Measurements from ENCODE around the gene PCLO.
"Not testable (repeated sequence)": the region's sequence is repeated elsewhere in the genome, so short reads cannot be mapped to it uniquely, and the experiment has no call there.

Gene PCLO

DNA sequence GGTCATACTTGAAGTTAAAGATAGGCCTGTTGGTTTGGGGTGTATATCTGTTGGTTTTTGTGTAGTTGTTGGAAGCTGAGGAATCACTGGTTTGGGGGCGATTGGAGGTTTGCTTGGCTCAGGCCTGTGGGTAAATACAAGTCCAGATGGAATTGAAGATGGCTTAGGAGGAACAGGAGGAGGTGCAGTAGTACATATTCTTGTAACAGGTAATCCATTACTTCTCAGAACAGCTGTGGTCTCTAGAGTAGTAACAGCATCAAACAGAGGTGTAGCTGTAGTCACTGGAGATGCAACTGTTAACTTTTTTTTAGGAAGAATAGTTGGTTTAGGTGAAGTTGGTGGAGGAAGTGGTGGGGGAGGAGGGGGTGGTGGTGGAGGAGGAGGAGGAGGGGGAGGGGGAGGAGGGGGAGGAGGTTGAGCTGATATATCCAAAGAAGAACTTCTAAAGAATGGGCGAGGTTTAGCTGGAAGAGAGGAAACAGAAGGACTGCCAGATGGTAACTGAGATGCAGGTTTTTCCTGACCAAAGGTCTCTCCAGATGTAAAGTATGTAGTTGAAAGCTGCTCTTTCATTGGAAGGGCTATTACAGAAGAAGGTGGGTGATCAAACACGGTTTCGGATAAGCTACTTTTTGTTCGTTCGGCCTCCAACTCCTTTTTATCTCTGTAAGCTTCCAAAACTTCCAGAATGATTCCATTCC is 209.2 kb downstream of the PCLO start:
- DNase-seq: no peak

DNA sequence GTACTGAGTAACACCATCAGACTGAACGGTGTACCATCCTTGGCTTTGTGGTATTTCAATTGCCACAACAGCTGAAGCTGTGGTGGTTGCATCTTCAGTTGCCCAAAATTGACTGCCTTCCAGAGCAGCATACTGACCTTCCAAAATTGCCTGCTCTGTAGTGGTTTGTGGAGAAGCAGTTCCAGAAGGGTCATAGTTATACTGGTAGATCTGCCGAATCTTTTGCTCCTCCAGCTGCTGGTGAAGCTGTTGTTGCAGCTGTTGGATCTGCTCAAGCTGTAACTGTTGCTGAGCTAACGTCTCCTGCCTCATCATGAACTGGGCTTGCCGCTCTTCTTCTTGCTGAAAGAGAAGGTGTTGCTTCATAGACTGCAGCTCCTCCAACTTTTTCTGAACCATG is 212.2 kb downstream of the PCLO start:
- DNase-seq: no peak

DNA sequence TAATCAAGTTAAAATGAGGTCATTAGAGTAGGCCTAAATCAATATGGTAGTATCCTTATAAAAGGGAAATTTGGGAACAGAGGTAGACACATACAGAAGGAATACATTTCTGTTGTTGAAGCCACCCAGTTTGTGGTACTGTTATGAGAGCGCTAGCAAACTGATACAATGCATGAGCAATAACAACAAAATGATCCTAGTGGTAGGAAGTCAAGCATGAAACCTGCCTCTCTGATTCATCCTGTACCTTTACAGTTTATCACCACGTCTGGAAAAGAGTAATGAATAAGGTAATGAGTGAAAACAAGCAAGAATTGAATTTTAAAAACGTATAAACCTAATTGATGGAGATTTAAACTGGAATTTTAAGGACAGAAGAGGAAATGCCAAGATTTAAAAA is 217.2 kb downstream of the PCLO start:
- DNase-seq: no peak

DNA sequence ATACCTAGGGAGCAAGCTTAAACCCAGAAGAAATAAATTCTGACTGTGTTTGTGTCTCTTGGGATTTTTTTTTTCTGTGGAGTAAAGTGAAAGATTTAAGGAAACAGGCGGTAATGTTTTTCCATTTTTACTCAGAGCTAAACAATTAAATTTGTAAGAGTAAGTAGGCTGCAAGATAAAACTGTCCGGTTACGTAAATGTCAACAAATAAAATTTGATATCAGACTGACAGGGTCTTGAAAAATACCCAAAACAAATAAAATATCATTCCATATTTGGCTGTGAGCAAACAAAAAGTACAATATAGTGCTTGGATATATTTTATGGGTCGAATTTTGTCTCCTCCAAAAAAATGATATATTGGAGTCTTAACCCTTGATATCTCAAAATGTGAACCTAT is 217.6 kb downstream of the PCLO start:
- DNase-seq: no peak

DNA sequence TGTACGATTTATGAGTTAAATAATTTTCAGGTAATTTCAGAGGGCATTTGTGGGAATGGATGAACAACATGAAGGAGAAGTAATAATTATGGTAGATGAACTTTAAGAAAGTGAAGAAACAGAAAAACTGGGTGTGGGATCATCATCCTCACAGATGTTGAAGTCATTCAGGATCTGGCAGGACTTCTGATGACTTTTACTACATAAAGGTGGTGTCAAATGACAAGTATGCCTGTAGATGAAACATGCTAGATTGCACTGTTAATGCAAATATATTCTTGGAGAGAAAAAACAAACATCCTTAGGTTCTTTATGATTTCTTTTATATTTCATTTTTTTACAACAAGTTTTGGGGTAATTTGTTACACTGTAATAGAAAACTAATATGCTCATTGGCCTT is 230.2 kb downstream of the PCLO start:
- DNase-seq: no peak

DNA sequence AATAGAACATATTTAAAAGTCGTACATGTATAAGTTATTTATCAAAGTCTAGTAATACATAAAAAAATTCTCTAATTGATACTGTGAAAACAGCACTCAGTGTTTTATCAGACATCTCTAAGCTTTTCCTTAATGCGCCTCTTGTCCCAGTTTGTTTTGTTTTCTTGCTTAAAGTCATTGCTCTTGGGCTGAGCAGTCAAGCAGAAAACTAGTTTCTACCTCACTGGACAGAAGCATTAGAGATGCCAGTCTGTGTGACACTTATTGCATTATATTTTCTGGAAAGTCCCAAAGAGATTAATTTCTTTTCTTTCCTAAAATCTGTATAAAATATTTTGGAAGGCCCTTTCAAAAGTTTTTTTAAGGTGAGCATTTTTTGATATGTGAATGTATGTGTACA is 236.2 kb downstream of the PCLO start:
- DNase-seq: no peak

DNA sequence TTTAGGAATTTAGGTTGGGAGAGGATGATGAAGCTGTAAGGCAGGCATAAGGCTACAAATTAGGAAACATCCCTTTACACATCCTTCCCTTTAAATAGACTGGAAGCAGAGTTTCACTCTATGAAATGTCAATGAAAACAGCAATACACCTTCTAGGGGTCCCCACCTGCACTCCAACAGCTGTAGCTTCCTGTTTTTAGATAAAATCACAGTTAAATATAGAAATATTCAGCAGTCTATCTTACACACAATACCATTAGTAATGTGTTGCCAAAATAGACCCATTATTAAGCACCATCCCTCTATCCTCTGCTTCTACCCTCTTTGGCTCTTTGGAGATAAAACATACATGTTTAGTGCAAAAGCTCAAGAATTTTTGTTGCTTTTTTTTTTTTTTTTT is 237.4 kb downstream of the PCLO start:
- DNase-seq: no peak

DNA sequence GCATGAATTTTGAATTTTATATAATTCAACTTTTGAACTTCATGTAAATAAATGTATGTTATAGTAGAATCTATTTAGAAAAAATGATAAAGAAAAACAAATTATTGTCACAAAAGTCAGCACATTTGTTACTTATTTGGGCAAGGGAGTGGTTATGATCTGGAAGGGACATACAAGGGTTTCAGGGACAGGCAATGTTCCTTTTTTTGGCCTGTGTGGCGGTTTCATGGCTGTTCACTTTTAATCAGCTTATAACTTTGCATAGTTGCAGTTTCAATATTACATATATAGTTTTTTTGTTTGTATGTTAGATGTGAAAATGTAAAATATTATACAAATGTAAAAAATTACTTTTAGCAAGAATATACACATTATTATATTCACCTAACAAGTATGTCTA is 256.2 kb downstream of the PCLO start:
- DNase-seq: no peak

DNA sequence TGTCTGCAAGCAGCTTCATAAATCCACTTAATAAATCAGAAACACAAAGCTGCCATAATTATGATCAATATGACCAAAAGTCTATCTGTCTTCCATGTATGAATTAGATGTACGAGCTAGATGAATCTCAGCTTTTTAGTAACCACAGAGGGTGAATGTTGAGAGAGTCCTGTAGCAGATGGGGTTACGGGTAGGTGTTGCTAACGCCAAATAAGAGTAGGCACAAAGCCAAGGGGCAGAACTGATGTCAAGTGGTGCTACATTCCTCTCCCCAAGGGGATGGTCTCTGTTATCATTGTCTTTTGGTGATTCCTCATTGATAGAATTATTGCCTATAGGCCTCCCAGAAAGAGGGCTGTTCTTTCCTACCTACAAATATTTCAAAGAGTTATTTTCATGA is 257.8 kb downstream of the PCLO start:
- no peak for DNase-seq

DNA sequence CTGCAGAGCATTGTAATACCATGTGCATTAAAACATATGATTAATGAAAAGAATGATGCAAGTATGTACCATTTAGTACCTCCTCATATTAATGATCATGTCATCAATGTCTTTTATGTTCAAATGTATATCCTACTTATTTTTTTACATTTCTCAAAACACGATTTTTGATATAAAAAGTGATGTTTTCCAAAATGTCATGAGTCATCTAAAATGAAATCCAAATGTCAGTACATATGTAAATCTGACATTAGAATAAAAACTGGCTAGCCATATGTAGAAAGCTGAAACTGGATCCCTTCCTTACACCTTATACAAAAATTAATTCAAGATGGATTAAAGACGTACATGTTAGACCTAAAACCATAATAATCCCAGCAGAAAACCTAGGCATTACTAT is 261.6 kb downstream of the PCLO start:
- DNase-seq: not testable (repeated sequence)

DNA sequence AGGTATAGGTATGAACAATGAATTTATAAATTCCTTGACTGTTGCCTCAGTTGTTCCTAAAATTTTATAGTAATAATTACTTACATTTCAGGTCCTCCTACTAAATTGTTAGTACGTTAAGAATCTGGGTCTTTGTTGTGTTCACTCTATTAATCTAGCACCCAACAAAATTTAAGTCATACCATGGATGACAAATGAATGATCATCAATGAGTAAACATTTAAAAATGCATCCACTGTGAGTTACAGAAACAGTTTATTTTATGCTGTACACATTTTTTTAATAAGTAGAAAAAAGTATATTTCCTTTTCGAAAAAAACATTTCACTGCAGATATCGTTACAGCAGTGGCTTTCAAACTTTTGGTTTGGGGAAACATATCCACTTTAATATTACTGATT is 265.2 kb downstream of the PCLO start:
- DNase-seq: no peak

DNA sequence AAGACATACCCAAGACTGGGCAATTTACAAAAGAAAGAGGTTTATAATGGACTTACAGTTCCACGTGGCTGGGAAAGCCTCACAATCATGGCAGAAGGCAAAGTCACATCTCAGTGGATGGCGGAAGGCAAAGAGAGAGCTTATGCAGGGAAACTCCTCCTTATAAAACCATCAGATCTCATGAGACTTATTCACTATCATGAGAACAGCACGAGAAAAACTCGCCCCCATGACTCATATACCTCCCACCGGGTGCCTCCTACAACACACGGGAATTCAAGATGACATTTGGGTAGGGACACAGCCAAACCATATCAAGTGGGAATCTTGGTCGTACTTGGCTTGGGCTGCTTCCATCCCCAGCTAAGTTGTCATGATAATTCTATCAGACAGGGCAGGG is 268.3 kb downstream of the PCLO start:
- not testable (repeated sequence) for DNase-seq

DNA sequence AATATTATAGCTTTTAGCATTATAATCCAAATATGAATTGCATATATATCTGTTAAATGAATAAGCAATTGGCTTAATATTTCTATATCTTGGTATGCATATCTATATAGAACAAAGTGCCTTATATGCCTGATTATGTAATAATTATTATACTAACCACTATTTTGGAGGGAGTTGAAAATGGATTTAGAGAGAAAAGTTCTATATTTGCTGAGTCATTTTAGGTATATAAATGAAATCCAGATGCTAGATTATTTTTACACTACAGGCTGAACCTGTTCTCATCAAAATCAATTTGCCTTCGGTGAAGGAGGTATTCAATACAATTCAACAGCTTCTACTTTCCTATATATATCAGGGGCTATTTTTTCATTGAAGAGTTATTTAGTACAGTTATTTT is 276.4 kb downstream of the PCLO start:
- DNase-seq: no peak

DNA sequence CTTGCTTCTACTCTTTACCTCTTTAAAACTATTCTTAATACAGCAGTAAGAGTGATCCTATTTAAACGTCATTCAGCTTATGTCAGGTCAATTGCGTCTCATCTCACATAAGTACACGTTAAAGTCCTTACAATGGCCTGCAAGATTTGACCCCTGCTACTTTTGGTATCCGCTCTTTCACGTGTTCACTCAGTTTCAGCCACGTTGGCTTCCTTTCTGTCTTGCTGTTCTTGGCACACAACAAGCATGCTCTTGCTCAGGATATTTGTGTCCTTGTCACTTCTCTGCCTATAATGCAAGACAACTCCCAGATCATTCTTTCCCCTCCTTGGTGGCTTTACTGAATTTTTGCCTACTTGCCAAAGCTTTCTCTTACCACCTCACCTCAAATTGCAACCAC is 296.8 kb downstream of the PCLO start:
- DNase-seq: no peak

DNA sequence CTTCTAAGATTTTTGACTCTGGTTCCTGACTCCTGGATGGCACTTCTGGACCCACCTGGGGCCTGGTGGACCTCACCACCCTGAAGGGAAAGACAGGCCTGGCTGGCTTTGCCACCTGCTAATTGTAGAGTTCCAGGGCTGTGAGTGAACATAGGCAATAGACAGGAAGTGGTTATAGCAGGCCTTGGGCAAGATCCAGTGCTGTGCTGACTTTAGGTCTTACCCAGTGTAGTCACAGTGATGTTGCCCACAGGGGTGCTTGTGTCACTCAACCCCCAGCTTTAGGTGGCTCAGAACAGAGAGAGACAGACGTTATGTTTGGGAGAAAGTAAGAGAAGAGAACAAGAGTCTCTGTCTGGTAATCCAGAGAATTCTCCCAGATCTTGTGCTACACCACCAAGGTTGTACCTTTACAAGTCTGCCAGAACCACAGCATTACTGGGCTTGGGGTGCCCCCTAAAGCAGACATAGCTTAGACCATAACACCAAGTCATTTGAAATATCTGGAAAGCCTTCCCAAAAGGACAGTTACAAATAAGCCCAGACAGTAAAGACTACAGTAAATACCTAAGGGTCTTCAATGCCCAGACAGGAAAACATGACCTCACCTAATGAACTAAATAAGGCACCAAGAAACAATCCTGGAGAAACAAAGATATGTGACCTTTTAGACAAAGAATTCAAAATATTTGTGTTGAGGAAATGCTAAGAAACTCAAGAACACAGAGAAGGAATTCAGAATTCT is 303.4 kb downstream of the PCLO start:
- DNase-seq: no peak

DNA sequence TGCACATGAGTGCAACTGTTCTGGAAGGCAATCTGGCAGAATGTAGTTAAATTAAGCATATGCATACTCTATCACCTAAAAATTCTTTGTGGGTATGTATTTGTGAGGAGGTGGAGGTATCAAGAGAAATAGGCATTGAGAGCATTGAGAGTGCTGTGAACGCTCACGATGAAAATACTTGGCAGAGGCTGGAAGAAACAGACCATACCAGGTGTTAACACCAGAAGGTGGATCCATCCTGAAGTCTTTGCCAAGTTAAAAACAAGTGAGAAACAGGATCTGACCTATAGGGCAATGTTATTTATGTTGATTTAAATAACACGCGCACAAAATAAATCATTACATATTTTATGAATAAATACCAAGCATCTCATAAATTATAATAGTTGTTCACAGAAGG is 311.6 kb downstream of the PCLO start:
- DNase-seq: no peak

DNA sequence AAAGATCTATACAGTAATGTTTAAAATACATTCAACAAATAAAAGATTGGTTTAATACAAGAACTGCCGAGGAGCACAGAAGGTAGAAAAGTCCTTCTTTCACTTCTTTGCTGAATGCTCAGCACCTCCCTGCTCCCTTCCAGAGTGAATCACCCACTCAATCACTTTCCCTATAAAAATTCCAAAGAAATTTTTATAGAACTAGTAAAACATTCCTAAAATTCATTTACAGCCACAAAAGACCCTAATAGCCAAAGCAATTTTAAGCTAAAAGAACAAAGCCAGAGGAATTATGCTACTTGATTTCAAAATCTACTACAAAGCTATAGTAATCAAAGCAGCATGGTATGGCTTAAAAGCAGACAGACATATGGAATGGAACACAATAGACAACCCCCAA is 320.9 kb downstream of the PCLO start:
- no peak for DNase-seq

DNA sequence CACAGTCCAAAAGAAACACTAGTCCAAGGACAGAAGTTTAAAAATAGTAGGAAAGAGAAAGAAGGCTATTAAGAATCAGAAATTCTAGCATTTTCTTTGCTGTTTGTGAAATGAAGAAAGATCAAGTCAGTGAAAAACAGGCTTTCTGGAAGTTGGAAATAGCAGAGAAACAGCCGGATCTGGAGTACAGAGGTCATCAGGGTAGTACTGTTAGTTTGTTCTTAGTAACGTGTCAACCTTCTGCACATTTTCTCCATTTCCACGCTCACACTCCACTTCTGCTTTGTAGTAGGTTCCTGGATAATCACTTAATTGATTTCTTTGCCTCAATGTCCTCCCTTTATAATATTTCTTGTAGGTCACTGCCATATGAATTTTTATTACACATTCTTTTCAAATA is 322.6 kb downstream of the PCLO start:
- no peak for DNase-seq

DNA sequence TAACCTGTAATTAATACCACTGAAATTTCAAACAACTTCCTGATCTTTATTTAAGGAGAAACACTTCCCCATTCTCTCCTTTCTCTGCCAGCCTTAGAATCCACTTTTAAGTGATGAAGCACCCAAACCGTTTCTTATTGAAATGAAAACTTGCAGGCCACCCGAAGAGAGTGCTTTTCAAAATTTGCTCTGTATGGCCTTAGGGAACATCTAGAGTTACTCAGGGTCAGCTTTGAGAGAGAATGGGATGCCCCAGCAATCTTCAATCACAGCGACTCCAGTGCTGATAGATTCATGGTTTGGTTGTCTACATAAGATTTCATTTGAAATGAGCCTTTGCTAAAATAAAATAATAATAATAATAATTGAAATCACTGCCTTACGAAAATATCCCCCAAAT is 323.1 kb downstream of the PCLO start:
- DNase-seq: no peak

DNA sequence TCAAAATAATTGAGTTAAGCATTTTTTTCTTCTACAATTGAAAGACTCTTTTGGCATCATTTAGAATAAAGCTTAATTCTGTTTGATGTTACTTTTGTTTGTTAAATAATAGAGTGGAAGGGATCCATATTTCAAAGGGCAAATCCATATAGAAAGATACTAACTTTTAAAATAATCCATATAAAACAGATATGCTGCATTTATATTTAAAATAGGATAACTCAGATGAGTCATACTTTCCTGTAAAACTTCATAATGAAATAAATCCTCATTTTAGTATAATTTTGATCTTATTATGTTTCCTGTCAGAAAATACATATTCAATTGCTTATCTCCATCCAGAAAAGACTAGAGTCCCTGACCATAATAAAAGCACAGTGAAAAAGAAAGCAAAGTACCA is 323.6 kb downstream of the PCLO start:
- DNase-seq: no peak

DNA sequence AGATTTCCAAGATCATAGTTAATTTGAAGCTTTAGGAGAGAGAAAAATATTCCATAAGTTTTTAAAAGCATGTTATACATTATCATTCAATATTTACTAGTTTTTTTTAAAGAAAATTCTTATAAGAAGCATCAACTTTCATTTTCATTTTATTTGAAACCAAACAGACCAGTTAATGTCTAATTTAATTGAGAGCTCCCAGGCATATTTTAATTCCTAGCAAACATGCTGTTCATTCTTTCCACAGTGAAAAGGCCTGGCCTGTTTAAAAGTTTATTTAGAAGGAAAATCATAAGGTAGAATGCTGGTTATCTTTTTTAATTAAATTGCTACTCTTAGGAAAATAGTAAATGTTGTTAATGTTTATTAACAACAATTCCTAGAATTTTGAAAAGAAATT is 324.4 kb downstream of the PCLO start:
- no peak for DNase-seq

DNA sequence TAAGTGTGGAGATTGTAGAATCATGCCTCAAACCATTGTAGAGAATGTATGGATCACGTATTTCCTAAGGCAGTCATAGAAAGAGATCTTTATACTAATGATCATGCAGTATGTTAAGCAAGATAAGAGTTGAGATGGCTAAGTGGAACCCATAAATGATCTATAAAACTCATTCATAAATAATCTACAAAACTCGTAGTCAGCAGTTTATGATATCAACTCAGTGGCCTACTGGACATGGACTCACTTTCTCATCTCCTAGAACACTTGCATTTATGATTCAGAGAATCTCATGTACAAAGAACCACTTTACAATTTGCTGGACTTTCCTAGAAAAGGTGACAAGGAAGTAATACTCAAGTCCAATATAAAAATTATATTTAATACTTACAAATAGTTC is 339.6 kb downstream of the PCLO start:
- DNase-seq: no peak

DNA sequence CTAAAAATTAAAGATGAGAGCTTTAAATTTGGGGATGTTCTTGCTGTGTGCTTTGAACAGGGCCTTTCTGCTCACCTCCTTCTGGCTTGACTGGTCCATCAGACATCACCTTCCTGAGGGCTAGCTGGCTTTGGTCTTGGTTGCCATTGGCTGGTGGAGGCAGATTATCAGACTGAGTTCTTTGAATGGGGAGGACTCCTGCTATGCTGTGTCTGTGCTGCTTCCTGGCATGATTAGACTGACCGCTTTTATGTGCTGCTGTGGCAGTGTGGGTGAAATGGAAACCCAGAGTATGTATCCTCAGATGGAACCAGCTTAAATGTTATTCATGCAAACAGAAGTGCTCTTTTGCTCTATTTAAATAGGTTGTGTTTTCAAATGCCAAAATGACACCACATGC is 341.6 kb downstream of the PCLO start:
- no peak for DNase-seq

DNA sequence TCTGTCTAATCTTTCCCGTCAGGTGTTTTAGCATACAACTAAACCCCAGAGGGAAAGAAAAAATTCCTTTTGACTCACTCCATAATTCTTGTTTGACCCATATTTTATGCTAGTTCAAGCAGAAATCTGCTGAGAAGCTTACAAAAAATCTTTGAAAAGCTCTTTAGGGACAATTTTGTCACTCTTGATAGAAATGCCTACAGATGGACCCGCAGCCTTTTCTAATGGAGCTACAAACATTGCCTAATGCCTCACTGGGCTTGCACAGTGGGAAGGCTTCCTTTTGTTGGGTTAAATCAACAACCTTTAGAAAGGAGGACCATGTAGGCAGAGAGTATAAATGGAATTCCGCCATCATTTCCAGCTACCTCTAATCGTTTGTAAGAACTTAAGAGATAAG is 344.5 kb downstream of the PCLO start:
- no peak for DNase-seq

DNA sequence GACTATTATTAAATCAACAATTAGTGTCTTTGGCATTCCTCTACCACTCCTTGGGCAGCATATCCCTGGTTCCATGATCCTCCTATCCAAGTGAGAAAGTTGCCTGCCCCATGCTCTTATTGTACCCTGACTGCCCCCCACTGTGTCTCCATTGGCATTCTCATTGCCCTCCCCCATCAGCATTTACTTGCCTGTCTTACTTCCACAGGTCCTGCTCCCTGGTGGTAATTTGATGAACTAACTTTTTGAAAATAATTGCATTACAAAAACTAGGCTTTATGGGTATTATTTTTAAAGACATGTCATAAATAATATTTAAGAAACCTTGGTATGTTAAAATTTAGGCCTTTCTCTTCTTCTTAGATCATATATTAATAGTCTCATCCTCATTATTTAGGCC is 346.4 kb downstream of the PCLO start:
- no peak for DNase-seq
